K562 (cell line): ENCODE results near the gene CEBPB. TPM values are rescaled to one million over a fixed set of nuclear protein-coding genes. Genes with fewer than 3 reads are reported as not detected.

Experiments
- ATAC-seq: fragments of 200-7000 bp; cut with Tn5 transposase; 3 replicates; pipeline ENCODE4 v1.9.1; 2020; ENCODE audit warnings: moderate library complexity
- BruUV-seq: library from RNA; stranded (reverse); fragments of 400-500 nt; replicated peaks from 2 replicates; lab custom pipeline; 2021; lab: Mats Ljungman, UMichigan
- CTCF ChIA-PET: fragments of 300-600 bp; formaldehyde crosslinking; extraction: SDS; loops from one replicate; lab custom pipeline; 2021; ENCODE audit warnings: low intra/inter-chr PET ratio; lab: Yijun Ruan, JAX
- POLR2A ChIA-PET: fragments of 300-600, 350-650 bp; sonication (Branson Sonifier 250); formaldehyde crosslinking; extraction: SDS; loops from one replicate; lab custom pipeline; 2021; ENCODE audit warnings: antibody characterized with exemption, inconsistent platforms; lab: Yijun Ruan, JAX
- DNase-seq, 4 experiments: peaks; one replicate each; pipeline versions ENCODE4 v3.0.0 to v3.0.0-alpha.2; 2011 to 2018; ENCODE audit warnings: low spot score in 3 of 4, mixed read lengths in 3 of 4; ENCODE audit errors: extremely low read depth in 1 of 4
- FAIRE-seq: peaks from 2 replicates; lab custom pipeline; 2011; peaks lifted over from hg19 to GRCh38; lab: Jason Lieb, UNC
- H2AFZ ChIP-seq: 2 replicates; pipeline ENCODE4 v1.6.0; 2011; ENCODE audit warnings: low read depth, low read length, control low read depth, inconsistent platforms
- H3K27ac ChIP-seq: fragments of 200-600 bp; 3 replicates; pipeline ENCODE4 v1.8.0; 2011; ENCODE audit warnings: low read depth, mild to moderate bottlenecking, control low read depth, inconsistent platforms, low read length, moderate library complexity, mixed read lengths; ENCODE audit errors: extremely low read depth
- H3K27me3 ChIP-seq, 2 experiments: fragments of 300-600 bp in 1 of 2; 2 replicates in 1 of 2; 3 replicates in 1 of 2; pipeline versions ENCODE4 v1.6.0 to v1.8.0; 2011; ENCODE audit warnings: inconsistent platforms in 2 of 2, low read length in 2 of 2, mild to moderate bottlenecking in 1 of 2, mixed read lengths in 1 of 2, moderate library complexity in 1 of 2; ENCODE audit not compliant: control insufficient read depth in 2 of 2, insufficient read depth in 2 of 2
- H3K36me3 ChIP-seq: fragments of 300-600 bp; 3 replicates; pipeline ENCODE4 v1.8.0; 2011; ENCODE audit warnings: mild to moderate bottlenecking, low read length, inconsistent platforms; ENCODE audit not compliant: control insufficient read depth, insufficient read depth
- H3K4me1 ChIP-seq, 2 experiments: fragments of 200-600 bp in 1 of 2; replicated peaks in 1 of 2; 2 replicates in 1 of 2; 3 replicates in 1 of 2; pipeline versions ENCODE4 v1.5.1 to v1.8.0; 2011; ENCODE audit warnings: inconsistent platforms in 2 of 2, low read length in 2 of 2, mild to moderate bottlenecking in 1 of 2, mixed read lengths in 1 of 2, moderate library complexity in 1 of 2; ENCODE audit not compliant: control insufficient read depth in 2 of 2, insufficient read depth in 2 of 2
- H3K4me2 ChIP-seq: 2 replicates; pipeline ENCODE4 v1.6.1; 2011; ENCODE audit warnings: low read length, control low read depth, inconsistent platforms, mixed read lengths; ENCODE audit not compliant: insufficient read depth
- H3K4me3 ChIP-seq: fragments of 200-600 bp; sonication (generic), shearing (Covaris generic); 2 replicates; pipeline ENCODE4 v1.5.1; 2016; ENCODE audit warnings: control low read depth, inconsistent platforms
- H3K79me2 ChIP-seq: fragments of 200-600 bp; 3 replicates; pipeline ENCODE4 v1.8.0; 2011; ENCODE audit warnings: low read length, inconsistent platforms; ENCODE audit not compliant: control insufficient read depth, insufficient read depth
- H3K9ac ChIP-seq, 2 experiments: 2 replicates each; pipeline versions ENCODE4 v1.6.0 to v1.6.1; 2011; ENCODE audit warnings: low read depth in 2 of 2, low read length in 2 of 2, control low read depth in 1 of 2, inconsistent platforms in 1 of 2, mild to moderate bottlenecking in 1 of 2, mixed read lengths in 1 of 2; ENCODE audit not compliant: insufficient read depth in 1 of 2
- H3K9me1 ChIP-seq: one replicate; pipeline ENCODE4 v1.6.0; 2011; ENCODE audit warnings: inconsistent platforms, mild to moderate bottlenecking, low read length, moderate library complexity; ENCODE audit not compliant: control insufficient read depth, insufficient read depth
- H3K9me3 ChIP-seq: replicated peaks from 2 replicates; pipeline ENCODE4 v1.5.1; 2011; ENCODE audit warnings: low read depth, low read length, inconsistent platforms; ENCODE audit not compliant: control insufficient read depth, insufficient read depth
- H4K20me1 ChIP-seq: replicated peaks from 2 replicates; pipeline ENCODE4 v1.6.1; 2011; ENCODE audit warnings: low read length, inconsistent platforms, mixed read lengths; ENCODE audit not compliant: control insufficient read depth, insufficient read depth
- HLTF ChIP-seq: fragments of 450-650 bp; IDR thresholded peaks from 2 replicates; pipeline ENCODE4 v1.6.1; 2016
- HMBOX1 ChIP-seq: sonication (generic); IDR thresholded peaks from 2 replicates; pipeline ENCODE4 v1.6.1; 2016
- KAT2B ChIP-seq: IDR thresholded peaks from one replicate; pipeline ENCODE4 v1.6.1; 2012; ENCODE audit warnings: low read depth, mild to moderate bottlenecking, control low read depth, inconsistent platforms, low read length, moderate library complexity
- KLF1 ChIP-seq: fragments of 450-650 bp; IDR thresholded peaks from 2 replicates; pipeline ENCODE4 v1.6.1; 2016; ENCODE audit warnings: missing genetic modification characterization, missing compliant biosample characterization
- MAX ChIP-seq: sonication (generic); formaldehyde crosslinking; IDR thresholded peaks from 2 replicates; pipeline ENCODE4 v1.9.0; 2022; ENCODE audit warnings: mild to moderate bottlenecking, missing genetic modification reagents
- MNT ChIP-seq, 2 experiments: fragments of 450-650 bp; conservative IDR thresholded peaks; 2 replicates each; pipeline ENCODE4 v1.6.1; 2017; ENCODE audit warnings: mild to moderate bottlenecking in 2 of 2, moderate library complexity in 2 of 2
- NFRKB ChIP-seq: fragments of 450-650 bp; IDR thresholded peaks from 2 replicates; pipeline ENCODE4 v1.6.1; 2016; ENCODE audit warnings: low read depth
- NR2C2 ChIP-seq, 2 experiments: fragments of 200-800 bp in 1 of 2; sonication (Bioruptor generic) in 1 of 2; sonication (generic) in 1 of 2; formaldehyde crosslinking in 1 of 2; IDR thresholded peaks; 2 replicates each; pipeline versions ENCODE4 v1.6.1 to v1.8.0; 2016 to 2022; ENCODE audit warnings: mild to moderate bottlenecking in 1 of 2, missing compliant biosample characterization in 1 of 2, missing genetic modification characterization in 1 of 2, missing genetic modification reagents in 1 of 2
- NR4A1 ChIP-seq, 2 experiments: fragments of 250-450 bp in 1 of 2; fragments of 450-650 bp in 1 of 2; sonication (Bioruptor Pico) in 1 of 2; IDR thresholded peaks; 2 replicates each; pipeline versions ENCODE4 v1.4.0 to v1.6.1; 2016 to 2020; ENCODE audit warnings: mild to moderate bottlenecking in 2 of 2, missing compliant biosample characterization in 1 of 2, missing genetic modification characterization in 1 of 2, moderate library complexity in 1 of 2
- POLR2G ChIP-seq: fragments of 200-400 bp; formaldehyde crosslinking; IDR thresholded peaks from 2 replicates; pipeline ENCODE4 v1.6.1; 2017; ENCODE audit warnings: low read depth, mild to moderate bottlenecking, antibody characterized with exemption, low read length, moderate library complexity
- RAD21 ChIP-seq, 2 experiments: fragments of 250-450 bp in 1 of 2; fragments of 450-650 bp in 1 of 2; sonication (Bioruptor Pico) in 1 of 2; formaldehyde crosslinking in 1 of 2; IDR thresholded peaks in 1 of 2; conservative IDR thresholded peaks in 1 of 2; 2 replicates each; pipeline versions ENCODE4 v1.4.0 to v1.8.0; 2020 to 2022; ENCODE audit warnings: mild to moderate bottlenecking in 2 of 2, moderate library complexity in 1 of 2
- ZNF212 ChIP-seq: fragments of 450-650 bp; formaldehyde crosslinking; IDR thresholded peaks from 2 replicates; pipeline ENCODE4 v1.4.0; 2020; ENCODE audit warnings: mild to moderate bottlenecking
- WGBS: fragments of 100-300 bp; shearing (Covaris generic); methylation state at CpG from one replicate; pipeline ENCODE4 v1.1.6; 2016; ENCODE audit warnings: low coverage, mixed read lengths; ENCODE audit not compliant: insufficient coverage; ENCODE audit errors: missing lambda C conversion rate; 5-methylcytosine and 5-hydroxymethylcytosine counted together
- in situ Hi-C: fragments of 300-500 bp; cut with MboI; formaldehyde crosslinking; loops from 4 replicates; pipeline ENCODE4 v1.15.0; 2018; ENCODE audit warnings: inconsistent platforms, mixed read lengths
- intact Hi-C: fragments of 100-400 bp; cut with micrococcal nuclease; formaldehyde crosslinking; loops from 2 replicates; pipeline ENCODE4 v1.14.2; 2022
- polyA plus RNA-seq, 8 experiments: library from polyadenylated mRNA; depleted of rRNA in 4 of 8; stranded (reverse) in 5 of 8; unstranded in 3 of 8; fragments of >200 nt; fragmentation: Nextera tagmentation in 2 of 8; fragmentation: Illumina TruSeq in 1 of 8; extraction: Ambion mirVana in 2 of 8; extraction: Trizol in 1 of 8; gene quantifications; 2 replicates each; pipeline versions ENCODE4 v1.2.1 to v1.2.3, GENCODE V29; 2011 to 2014; ENCODE audit warnings: inconsistent platforms in 1 of 8, missing spikeins in 1 of 8
- total RNA-seq, 7 experiments: library from RNA; depleted of rRNA in 6 of 7; stranded (reverse); fragments of >200 nt in 6 of 7; fragmentation: Illumina TruSeq in 2 of 7; extraction: Trizol in 2 of 7; gene quantifications; 2 replicates each; pipeline versions ENCODE4 v1.2.1 to v1.2.3, GENCODE V29; 2011 to 2021; ENCODE audit warnings: low replicate concordance in 1 of 7
- TF ChIP-seq, protein P1 (sequence below): sonication (generic); formaldehyde crosslinking; IDR thresholded peaks from 2 replicates; pipeline ENCODE4 v1.8.0; 2022; ENCODE audit warnings: missing genetic modification reagents, mild to moderate bottlenecking, borderline replicate concordance

CEBPB gene
- total and polyA plus RNA-seq, 9 of the 15 experiments (the other 6 are each of a cell fraction or from before 2014, with no cell fraction given) = 1.2 to 72.6 (median 7.8) TPM

- POLR2A ChIA-PET = interaction anchor here (0.6 to 2.3 kb wide), 4 partner anchors 192 to 279 kb away, joined by 3 to 6 read pairs (median 3); no protein-coding TSS in a partner anchor
- ATAC-seq (no peak), DNase-seq (no peak), FAIRE-seq (no peak)
- peak overlapping the region; percentile 15 to 57; a peak in 3 of 4 replicates for H3K9ac ChIP-seq
- intact Hi-C loops = loop anchor here (1.0 to 10.0 kb wide), 5 partner anchors 158 to 608 kb away; partner anchors contain the start of gene BCAS4
- peaks cover 10% of the 10 kb centered on the region for H3K79me2 ChIP-seq
- WGBS = 41% methylated on average over 8 of the region's 8 CpGs
- no peak overlapping the region for H3K4me2 ChIP-seq
- no peaks in the 10 kb centered on the region for H3K9me1 ChIP-seq
- no peaks in the 10 kb centered on the region for H3K36me3 ChIP-seq
- CTCF ChIA-PET = interaction anchor here (0.6 to 4.7 kb wide), 5 partner anchors 158 to 400 kb away, joined by 3 to 58 read pairs (median 4); no protein-coding TSS in a partner anchor
- no peaks in the 10 kb centered on the region for H3K27me3 ChIP-seq
- H3K9me3 ChIP-seq = no peaks in the 10 kb centered on the region
- BruUV-seq = no TSS peak
- H3K4me1 ChIP-seq = peaks cover 20 to 43% of the 10 kb centered on the region in 2 experiments; a peak in 4 of 5 replicates
- in situ Hi-C loops = loop anchor here (5.0 kb wide), 2 partner anchors 275 to 390 kb away; no protein-coding TSS in a partner anchor
- H2AFZ ChIP-seq = peak overlapping the region; percentile 87
- H4K20me1 ChIP-seq = no peaks in the 10 kb centered on the region
- H3K27ac ChIP-seq = peak overlapping the region; percentile 55
- no peak overlapping the region for H3K4me3 ChIP-seq
- TF ChIP-seq ZNF212 (CRISPR knock-in tag) = no peak
- peak; percentile 65 to 68 for TF ChIP-seq MNT (conservative IDR thresholded peaks at IDR 0.05)
- TF ChIP-seq NR2C2 (CRISPR knock-in tag; IDR thresholded peaks at IDR 0.05) = no peak
- TF ChIP-seq NR2C2 (tag; IDR thresholded peaks at IDR 0.05) = no peak
- TF ChIP-seq HMBOX1 = no peak
- TF ChIP-seq NFRKB = peak; percentile 42; the same call in 1 of the 2 replicates
- TF ChIP-seq HLTF = no peak
- TF ChIP-seq, protein P1, sequence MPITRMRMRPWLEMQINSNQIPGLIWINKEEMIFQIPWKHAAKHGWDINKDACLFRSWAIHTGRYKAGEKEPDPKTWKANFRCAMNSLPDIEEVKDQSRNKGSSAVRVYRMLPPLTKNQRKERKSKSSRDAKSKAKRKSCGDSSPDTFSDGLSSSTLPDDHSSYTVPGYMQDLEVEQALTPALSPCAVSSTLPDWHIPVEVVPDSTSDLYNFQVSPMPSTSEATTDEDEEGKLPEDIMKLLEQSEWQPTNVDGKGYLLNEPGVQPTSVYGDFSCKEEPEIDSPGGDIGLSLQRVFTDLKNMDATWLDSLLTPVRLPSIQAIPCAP (CRISPR knock-in tag) = no peak
- no peak for TF ChIP-seq RAD21 (CRISPR knock-in tag; conservative IDR thresholded peaks at IDR 0.05 in 1 of 2, IDR thresholded peaks at IDR 0.05 in 1 of 2)
- no peak for TF ChIP-seq KLF1 (tag)
- peak; percentile 33; the same call in 1 of the 2 replicates for TF ChIP-seq POLR2G
- no peak for TF ChIP-seq KAT2B
- peak; percentile 59; the same call in 1 of the 2 replicates for TF ChIP-seq MAX
- no peak for TF ChIP-seq NR4A1 (CRISPR knock-in tag; IDR thresholded peaks at IDR 0.05)
- no peak for TF ChIP-seq NR4A1 (tag; IDR thresholded peaks at IDR 0.05)
Measured at GRCh38 chr20:50186987-50187402, 3.6 kb upstream of the CEBPB start.
